Measurements from ENCODE around the gene DVL1. TPM values are rescaled to one million over a fixed set of nuclear protein-coding genes. Genes with fewer than 3 reads are reported as not detected.

DVL1 gene
- total and polyA plus RNA-seq, 9 of the 15 experiments (the other 6 are each of a cell fraction or from before 2014, with no cell fraction given), result 0.62 to 135 (median 24.3) TPM

DNA sequence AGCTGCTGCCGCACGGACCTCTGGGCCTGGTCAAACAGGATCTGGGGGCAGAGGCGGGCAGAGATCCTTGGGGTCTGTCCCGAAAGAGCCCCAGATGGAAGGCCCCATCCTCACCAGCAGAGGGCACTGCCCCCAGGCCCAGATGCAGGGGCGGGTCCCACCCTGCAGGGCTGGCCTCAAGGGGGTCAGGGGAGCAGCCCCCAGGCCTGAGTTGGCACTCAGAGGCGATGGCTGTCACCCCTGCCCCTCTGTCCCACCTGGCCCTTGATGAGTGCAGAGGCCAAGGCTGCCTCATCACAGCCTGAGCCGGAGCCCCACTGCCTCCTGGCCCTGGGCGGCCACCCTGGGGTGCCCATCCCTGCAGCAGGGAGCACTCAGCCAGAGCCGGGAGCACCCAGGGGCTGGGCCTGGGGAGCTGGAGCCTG lies 47.2 kb downstream of the DVL1 start (continued):
- TF ChIP-seq, protein P1, sequence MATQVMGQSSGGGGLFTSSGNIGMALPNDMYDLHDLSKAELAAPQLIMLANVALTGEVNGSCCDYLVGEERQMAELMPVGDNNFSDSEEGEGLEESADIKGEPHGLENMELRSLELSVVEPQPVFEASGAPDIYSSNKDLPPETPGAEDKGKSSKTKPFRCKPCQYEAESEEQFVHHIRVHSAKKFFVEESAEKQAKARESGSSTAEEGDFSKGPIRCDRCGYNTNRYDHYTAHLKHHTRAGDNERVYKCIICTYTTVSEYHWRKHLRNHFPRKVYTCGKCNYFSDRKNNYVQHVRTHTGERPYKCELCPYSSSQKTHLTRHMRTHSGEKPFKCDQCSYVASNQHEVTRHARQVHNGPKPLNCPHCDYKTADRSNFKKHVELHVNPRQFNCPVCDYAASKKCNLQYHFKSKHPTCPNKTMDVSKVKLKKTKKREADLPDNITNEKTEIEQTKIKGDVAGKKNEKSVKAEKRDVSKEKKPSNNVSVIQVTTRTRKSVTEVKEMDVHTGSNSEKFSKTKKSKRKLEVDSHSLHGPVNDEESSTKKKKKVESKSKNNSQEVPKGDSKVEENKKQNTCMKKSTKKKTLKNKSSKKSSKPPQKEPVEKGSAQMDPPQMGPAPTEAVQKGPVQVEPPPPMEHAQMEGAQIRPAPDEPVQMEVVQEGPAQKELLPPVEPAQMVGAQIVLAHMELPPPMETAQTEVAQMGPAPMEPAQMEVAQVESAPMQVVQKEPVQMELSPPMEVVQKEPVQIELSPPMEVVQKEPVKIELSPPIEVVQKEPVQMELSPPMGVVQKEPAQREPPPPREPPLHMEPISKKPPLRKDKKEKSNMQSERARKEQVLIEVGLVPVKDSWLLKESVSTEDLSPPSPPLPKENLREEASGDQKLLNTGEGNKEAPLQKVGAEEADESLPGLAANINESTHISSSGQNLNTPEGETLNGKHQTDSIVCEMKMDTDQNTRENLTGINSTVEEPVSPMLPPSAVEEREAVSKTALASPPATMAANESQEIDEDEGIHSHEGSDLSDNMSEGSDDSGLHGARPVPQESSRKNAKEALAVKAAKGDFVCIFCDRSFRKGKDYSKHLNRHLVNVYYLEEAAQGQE (IDR thresholded peaks at IDR 0.05; ENCODE audit: borderline replicate concordance), result 0 out of 2 replicates have a peak, but pooled peaks have one; percentile 10
- TF ChIP-seq, protein P1 (CRISPR knock-in tag; IDR thresholded peaks at IDR 0.05; ENCODE audit: low read depth), result no peak
- TF ChIP-seq, protein P2, sequence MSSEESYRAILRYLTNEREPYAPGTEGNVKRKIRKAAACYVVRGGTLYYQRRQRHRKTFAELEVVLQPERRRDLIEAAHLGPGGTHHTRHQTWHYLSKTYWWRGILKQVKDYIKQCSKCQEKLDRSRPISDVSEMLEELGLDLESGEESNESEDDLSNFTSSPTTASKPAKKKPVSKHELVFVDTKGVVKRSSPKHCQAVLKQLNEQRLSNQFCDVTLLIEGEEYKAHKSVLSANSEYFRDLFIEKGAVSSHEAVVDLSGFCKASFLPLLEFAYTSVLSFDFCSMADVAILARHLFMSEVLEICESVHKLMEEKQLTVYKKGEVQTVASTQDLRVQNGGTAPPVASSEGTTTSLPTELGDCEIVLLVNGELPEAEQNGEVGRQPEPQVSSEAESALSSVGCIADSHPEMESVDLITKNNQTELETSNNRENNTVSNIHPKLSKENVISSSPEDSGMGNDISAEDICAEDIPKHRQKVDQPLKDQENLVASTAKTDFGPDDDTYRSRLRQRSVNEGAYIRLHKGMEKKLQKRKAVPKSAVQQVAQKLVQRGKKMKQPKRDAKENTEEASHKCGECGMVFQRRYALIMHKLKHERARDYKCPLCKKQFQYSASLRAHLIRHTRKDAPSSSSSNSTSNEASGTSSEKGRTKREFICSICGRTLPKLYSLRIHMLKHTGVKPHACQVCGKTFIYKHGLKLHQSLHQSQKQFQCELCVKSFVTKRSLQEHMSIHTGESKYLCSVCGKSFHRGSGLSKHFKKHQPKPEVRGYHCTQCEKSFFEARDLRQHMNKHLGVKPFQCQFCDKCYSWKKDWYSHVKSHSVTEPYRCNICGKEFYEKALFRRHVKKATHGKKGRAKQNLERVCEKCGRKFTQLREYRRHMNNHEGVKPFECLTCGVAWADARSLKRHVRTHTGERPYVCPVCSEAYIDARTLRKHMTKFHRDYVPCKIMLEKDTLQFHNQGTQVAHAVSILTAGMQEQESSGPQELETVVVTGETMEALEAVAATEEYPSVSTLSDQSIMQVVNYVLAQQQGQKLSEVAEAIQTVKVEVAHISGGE (CRISPR knock-in tag; IDR thresholded peaks at IDR 0.05), result no peak
- TF ChIP-seq ZNF586 (CRISPR knock-in tag; conservative IDR thresholded peaks at IDR 0.05) (no peak), POLR2A (conservative IDR thresholded peaks at IDR 0.05) (no peak), MXI1 (IDR thresholded peaks at IDR 0.05; ENCODE audit: low read depth, low read length) (no peak), POLR2G (IDR thresholded peaks at IDR 0.05; ENCODE audit: low read depth, low read length) (peak; percentile 48; the same call in 1 of the 2 replicates), ZNF77 (CRISPR knock-in tag; IDR thresholded peaks at IDR 0.05) (no peak), ZBTB7A (IDR thresholded peaks at IDR 0.05; ENCODE audit: borderline replicate concordance, control insufficient read depth, low read depth, low read length) (peak; percentile 64; the same call in 1 of the 2 replicates), ZNF165 (CRISPR knock-in tag; IDR thresholded peaks at IDR 0.05; ENCODE audit: borderline replicate concordance) (no peak), ZNF764 (CRISPR knock-in tag; IDR thresholded peaks at IDR 0.05; ENCODE audit: low read depth) (no peak), TFAM (CRISPR knock-in tag; conservative IDR thresholded peaks at IDR 0.05) (no peak), ZNF124 (CRISPR knock-in tag; IDR thresholded peaks at IDR 0.05) (no peak)
- TF ChIP-seq, protein P3, sequence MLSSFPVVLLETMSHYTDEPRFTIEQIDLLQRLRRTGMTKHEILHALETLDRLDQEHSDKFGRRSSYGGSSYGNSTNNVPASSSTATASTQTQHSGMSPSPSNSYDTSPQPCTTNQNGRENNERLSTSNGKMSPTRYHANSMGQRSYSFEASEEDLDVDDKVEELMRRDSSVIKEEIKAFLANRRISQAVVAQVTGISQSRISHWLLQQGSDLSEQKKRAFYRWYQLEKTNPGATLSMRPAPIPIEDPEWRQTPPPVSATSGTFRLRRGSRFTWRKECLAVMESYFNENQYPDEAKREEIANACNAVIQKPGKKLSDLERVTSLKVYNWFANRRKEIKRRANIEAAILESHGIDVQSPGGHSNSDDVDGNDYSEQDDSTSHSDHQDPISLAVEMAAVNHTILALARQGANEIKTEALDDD (IDR thresholded peaks at IDR 0.05), result no peak
- TF ChIP-seq, protein P4, sequence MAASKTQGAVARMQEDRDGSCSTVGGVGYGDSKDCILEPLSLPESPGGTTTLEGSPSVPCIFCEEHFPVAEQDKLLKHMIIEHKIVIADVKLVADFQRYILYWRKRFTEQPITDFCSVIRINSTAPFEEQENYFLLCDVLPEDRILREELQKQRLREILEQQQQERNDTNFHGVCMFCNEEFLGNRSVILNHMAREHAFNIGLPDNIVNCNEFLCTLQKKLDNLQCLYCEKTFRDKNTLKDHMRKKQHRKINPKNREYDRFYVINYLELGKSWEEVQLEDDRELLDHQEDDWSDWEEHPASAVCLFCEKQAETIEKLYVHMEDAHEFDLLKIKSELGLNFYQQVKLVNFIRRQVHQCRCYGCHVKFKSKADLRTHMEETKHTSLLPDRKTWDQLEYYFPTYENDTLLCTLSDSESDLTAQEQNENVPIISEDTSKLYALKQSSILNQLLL (CRISPR knock-in tag; IDR thresholded peaks at IDR 0.05; ENCODE audit: borderline replicate concordance), result no peak
